Hematopoietic multipotent progenitor cell treated with erythropoietin and hydrocortisone succinate and interleukin-3 and kit ligand, for 15 days (in vitro differentiated cells): ENCODE data around the gene ARHGAP26.

Experiments used
- DNase-seq: peaks from one replicate; pipeline ENCODE4 v3.0.0-alpha.2; 2015; ENCODE audit warnings: low spot score

The ARHGAP26 gene

DNA sequence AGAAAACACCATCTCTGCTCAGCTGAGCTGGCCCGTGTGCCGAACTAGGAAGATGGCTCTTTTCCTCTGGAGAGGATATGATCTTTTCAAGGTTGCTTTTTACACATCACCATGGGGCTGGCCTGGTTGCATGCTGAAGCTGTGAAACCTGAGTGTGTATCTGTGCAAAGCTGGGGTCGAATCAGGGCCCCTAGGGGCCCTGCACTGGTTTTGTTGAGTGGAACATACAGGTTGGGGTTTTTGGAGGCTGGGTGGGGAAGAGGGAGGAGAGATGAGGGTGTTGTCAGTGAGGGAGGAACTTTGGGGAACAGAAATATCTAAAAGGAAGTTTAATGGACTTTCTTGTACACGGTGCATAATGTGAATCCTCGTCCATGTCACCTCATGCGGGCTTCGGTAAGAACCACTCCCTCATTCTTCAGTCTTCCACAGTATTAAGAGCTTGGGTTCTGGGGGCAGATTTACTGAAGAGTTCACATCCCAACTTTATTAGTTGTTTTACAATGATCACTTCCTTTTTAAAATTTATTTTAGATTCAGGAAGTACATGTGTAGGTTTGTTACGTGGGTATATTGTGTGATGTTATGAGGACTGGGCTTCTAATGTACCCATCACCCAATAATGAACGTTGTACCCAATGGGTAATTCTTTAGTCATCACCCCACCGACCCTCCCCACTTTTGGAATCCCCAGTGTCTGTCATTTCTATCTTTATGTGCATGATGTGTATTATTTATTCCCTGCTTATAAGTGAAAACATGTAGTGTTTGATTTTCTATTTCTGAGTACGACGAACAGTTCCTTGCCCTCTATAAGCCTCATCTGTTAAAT lies 395.1 kb downstream of the ARHGAP26 start:
- DNase-seq, result no peak

DNA sequence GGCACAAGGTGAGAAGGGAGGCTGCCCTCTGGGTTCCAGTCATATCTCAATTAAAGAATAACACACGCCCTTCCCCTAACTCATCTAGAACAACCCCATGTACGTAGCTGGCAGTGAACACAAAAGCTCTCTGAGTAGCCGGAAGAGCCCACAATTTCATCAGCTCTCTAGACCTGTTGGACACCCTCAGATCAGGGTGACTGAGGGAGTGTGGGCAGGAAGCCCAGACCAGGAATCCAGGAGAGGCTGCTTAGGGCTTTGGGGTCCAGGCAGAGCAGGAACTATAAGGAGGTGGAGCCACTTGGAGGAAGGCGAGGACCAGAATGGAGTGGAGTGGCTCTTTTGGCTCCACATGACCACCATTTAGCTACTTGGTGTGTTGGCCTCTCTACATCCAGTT lies 395.9 kb downstream of the ARHGAP26 start:
- no peak for DNase-seq

DNA sequence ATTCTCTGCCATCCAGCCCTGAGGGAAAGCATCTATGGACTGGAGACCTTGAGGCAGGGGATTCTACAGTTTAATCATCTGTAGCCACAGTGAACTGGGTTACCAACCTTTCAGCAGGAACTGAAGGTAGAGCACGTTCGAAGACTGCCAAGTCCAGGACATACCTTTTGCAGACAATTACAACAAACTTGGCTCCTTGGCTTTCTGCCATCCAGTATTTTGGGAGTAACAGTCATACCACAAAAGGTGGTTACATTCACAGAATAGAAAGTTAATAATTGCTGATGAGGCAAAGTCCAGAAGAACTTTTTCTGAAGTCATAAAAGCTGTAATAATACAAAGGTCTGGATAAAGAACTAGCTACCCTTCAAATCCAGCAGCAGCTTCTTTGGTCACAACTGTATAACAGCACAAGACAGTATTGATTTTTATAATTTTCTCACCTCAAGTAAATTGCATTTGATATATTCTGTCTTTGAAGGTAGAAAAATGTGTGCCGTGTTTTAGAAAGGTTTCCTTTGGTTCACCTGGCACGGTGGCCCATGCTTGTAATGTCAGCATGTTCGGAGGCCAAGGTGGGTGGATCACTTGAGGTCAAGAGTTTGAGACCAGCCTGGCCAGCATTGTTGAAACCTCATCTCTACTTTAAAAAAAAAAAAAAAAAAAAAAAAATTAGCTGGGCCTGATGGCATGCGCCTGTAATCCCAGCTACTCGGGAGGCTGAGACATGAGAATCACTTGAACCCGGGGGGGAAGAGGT lies 396.7 kb downstream of the ARHGAP26 start:
- no peak for DNase-seq

DNA sequence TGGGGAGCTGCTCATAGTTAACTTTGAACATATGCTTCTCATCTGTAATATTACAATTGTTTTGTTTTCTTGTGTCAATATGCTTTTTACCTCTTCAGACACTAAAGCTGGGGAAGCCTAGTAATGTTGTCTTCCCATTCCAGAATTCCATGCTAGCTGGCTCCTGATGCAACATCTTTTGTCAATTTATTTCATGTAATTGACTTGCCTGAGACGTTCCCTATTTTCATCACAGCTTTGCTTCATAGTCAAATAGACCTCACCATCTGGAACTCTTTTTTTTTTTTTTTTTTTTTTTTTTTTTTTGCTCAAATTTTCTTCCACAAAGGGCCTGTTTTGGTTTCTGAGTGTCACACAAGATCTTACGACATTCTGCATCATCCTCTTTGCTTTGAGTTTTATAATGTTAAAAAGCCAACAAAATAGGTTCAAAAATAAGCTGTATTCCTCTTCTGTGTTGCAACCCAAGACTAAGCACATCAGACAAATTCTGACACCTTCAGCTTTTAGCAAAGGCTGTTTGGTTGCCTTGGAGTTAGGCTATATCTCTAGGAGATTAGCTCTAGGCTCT lies 398.1 kb downstream of the ARHGAP26 start:
- DNase-seq, result no peak

DNA sequence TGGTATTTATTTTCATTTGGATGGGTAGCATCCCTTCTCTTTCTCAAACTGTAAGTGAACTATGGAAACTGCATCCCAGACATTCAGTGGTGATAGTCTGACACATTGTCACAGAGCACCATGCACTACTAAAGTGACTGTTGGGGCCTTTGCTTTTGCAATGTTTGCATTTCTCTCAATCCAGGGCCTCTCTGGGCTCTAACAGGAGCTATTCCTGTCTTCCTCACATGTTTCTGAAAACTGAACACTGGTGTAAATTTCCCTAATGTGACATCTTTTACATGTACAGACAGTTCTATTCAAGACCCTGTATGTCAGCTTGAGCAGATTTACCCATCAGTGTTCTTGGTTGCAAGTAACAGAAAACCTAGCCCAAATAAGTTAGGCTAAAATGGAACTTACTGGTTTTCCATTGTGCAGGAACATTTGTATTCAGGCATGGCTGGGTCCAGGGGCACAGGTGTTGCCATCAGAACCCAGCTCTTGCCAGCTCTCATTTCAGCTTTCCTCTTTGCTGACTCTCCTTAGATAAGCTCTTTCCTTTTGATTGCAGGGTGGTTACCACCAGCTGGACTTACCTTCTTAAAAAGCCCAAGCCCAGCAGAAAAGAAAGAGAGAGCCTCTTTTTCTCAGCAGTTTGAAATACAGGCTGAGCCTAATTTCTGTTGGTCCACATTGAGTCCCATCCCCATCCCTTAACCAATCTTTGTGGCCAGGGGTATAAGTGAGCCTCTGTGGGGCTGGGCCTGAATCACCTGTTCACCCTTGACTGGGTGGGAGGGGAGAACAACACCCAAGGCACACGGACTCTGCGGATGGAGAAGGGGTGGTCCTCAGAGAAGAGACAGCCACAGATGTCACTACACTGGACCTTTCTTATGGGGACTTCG lies 399.0 kb downstream of the ARHGAP26 start:
- no peak for DNase-seq

DNA sequence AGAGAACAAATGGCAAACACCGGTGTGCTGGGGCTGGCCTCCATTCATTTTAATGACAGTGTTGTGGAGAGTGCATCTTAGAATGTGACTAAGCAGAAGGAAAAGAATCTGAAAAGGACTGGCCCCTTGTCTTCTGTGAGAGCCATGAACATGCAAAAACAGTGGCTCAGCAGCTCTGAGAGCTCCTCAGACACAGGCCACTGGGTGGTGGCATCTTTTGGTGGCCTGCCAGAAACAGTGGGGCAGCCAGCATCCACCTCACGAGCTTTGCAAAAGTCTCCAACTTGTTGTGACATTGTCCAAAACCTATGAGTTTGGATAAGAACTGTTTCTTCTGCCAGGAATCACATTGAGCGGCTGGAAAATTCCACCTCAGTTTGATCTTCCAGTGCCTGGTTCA lies 399.9 kb downstream of the ARHGAP26 start:
- DNase-seq, result no peak

DNA sequence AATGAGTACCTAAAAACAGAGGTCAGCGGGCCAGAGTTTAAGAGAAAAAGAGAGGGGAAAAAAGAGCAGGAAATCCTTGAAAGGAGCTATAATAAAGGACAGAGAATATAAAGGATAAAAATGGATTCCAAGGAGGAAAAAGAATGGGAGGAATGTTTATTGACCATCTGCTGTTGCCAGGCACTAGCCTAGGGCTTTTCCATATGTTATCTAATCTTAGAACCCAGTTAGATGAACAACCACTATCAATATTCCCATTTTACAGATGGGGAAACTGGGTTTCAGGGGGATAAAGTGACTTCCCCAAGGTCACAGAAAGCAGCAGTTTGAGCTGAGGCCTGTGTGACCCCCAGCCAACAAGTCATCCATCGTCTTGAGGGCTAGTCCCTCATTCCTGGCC lies 400.8 kb downstream of the ARHGAP26 start:
- DNase-seq, result no peak

DNA sequence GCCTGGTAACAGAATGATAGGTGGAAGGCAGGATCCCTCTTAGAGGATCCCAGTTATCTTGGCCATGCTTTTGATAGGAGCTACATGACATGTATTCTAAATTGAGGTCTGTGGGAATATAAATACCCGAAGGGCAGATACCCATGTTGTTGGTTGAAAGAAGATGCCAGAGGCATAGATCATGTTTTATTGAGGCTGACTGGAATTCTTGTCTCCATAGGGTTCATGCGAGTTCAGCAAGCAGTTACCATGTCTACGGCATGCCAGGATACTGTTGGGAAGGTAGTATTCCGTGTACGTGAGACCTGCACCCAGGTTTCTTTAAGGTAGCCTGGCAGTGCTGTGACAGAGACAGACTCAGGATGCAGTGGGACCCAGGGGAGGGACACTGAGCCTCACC lies 402.6 kb downstream of the ARHGAP26 start:
- no peak for DNase-seq

DNA sequence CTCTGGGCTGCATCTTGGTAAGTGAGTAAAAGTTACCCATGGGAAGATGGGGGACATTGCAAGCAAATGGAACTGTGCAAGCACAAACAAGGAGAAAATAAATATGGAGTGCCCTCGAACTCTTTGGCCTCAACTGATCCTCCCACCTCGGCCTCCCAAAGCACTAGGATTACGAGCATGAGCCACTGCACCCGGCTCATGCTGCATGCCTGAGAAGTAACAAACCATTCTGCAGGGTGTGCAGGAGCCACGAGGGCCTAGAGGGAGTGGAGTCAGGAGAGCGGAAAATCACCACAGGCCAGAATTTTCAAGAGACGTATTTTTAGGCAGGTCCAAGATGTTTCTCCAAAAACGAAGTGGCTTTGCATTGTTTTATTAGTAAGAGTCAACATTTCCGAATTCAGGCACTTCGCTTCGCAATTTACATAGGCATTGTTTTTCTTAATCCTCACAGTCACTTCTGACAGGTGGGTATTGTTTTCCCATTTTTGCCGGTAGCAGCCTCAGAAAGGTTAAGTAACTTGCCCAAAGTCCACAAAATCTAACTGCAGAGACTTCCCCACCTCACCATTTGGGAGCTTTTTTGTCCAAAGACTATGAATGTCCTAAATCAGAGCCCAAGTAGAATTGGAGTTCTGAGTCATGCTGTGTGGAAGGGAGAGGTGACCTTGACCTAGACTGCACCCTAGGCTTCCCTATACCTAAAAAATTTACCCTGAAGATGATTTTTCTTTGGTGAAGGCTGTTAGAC lies 403.1 kb downstream of the ARHGAP26 start:
- DNase-seq, result no peak

DNA sequence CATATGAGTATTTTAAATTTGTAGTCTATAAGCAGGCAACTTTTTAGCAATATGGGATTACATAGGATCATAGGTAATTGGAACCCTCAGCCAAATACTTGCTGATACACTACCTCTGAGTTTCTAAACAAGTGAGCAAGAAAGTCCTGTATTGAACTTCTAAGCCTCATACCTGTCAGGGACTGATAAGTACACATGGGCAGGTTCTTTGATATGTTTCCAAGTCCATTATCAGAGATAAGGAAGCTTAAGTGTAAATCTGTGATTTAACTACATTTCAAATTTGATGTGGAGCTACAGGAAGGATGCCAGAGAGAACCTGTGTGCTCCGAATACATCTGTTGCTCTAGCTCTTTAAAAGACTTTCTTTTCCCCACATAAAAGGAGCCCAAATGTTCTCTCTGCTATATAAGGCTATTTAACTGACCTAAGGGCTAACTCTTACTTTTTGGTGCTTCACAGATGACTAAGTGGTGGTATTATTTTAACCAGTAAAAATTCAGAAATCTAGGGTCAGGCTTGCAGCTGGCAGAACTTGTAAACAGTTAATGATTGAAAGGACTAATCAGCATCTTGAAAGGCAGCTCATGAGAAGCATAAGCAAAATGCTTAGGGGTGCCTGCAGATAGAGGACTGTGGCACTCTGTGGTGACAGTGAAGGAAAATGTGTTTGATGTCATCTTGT lies 404.7 kb downstream of the ARHGAP26 start:
- DNase-seq, result no peak

DNA sequence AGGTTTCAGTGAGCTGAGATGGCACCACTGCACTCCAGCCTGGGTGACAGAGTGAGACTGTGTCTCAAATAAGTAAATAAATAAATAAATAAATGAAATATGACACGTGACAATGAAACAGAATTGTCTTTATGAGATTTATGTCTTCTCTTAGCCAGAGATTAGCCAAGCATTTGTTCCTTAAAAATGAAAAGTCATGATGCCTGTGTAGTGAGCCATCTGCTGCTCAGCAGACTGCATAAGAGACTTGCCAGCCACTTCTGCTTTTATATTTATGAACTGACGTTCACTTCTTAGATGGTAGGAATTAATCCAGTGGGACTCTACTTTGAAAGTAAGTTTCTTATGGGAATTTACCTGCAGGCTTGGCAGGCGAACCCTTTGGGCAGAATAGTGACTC lies 405.9 kb downstream of the ARHGAP26 start:
- no peak for DNase-seq

DNA sequence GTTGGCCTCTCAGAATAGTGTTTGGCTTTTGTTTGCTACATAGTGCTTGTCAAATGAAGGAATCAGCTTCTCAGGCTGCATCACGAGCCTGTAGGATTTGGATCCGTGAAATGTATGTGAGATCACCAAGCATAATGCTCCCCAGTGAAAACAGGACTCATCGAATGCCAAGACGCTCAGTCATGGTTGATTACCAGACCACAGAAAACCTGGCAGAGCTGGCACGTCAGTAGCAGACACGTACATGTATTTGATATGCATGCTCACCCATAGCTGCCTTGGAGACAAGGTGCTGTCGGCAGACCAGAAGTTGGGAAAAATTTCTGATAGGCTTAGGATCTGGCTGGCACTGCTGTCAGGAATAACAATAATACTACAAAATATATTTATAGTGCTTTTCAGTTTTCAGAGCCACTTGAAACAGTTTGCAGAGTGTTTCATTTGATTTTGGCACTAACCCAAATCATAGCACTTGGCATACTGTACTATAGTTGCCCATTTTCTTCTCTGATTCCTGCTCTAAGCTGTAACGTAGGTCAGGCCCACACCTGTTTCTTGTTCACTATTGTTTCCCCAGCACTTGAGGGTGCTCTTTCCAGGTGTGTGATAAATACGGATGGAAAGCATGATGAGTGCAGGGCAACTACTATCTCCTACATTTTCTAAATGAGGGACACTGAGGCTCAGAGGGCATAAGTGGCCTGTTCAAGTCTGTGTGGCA lies 407.2 kb downstream of the ARHGAP26 start:
- no peak for DNase-seq

DNA sequence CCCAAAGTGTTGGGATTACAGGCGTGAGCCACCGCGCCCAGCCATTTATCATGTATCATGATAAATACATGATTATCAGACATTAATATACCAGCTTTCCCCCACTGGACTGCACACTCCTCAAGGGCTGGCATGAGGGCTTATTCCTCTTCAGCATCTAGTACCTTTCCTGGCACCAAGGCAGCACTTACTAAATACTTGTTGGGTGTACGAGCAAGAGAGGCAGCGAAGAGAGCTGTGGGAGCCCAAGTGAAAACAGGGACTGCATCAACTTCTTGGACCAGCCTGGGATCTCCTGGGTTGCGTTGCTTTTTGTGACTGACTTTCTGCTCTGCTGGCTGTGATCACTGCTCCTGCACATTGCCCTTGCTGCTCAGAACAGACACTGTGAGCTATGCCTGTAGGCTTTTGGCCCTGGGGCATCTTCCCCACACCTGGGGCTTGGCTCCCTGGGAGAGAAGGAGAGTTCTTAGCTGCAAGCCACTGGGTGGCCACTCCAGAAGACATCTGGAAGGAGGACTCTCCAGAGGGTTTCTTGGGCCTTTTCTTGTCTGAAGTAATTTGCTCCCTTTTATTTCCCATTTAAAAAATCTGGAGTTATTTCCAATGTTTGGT lies 409.1 kb downstream of the ARHGAP26 start:
- DNase-seq, result no peak

DNA sequence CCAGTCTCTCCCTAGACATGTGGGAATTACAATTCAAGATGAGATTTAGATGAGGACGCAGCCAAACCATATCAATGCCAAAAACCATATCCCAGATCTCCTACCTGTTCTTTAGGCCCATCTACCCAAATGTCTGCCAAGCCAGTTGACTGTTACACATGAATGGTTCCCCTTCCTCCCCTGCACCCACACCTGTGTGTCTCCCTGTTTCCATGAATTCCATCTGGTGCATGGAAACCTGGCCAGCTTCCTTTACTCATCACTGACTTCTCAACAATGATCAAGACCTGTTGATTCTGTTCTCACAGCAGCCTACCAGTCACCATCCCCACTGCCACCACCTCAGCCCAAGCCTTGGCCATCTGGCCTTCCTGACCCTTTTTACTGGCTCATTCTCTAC lies 410.6 kb downstream of the ARHGAP26 start:
- no peak for DNase-seq

DNA sequence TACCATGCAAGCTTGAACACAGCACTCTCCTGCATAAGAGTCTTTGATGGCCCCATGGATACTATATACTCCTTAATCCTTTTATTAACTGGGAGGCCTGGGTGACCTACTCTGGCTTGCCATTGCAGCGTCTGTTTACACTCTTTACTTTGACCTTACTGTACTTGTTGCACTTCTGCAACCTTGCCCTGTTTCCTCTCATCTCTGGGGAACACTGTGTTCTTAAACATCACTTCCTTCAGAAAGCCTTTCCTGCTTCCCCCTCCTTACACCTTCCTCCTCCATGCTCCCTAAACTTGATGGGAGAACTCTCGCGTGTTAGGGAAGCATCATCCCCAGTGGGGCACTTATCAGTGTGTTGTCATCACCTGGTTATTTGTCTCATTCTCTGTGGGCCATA lies 411.0 kb downstream of the ARHGAP26 start:
- no peak for DNase-seq

DNA sequence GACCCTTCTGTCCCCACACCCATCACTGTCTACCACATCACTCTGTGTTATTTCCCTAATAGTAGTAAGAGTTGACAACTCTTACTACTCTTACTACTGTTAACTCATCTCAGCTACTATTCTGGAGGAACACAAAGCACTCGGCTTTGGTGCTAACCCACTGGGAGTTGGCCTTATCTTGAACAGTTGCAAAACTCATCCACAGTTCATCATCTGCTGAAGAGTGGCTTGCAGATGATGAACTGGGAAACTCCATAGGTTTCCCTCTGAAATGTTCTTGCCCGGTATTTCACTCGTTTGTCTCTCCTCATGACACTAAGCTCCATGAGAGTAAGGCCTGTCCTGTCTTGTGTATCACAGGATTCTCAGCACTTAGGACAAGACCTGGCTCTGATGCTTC lies 411.9 kb downstream of the ARHGAP26 start:
- no peak for DNase-seq

DNA sequence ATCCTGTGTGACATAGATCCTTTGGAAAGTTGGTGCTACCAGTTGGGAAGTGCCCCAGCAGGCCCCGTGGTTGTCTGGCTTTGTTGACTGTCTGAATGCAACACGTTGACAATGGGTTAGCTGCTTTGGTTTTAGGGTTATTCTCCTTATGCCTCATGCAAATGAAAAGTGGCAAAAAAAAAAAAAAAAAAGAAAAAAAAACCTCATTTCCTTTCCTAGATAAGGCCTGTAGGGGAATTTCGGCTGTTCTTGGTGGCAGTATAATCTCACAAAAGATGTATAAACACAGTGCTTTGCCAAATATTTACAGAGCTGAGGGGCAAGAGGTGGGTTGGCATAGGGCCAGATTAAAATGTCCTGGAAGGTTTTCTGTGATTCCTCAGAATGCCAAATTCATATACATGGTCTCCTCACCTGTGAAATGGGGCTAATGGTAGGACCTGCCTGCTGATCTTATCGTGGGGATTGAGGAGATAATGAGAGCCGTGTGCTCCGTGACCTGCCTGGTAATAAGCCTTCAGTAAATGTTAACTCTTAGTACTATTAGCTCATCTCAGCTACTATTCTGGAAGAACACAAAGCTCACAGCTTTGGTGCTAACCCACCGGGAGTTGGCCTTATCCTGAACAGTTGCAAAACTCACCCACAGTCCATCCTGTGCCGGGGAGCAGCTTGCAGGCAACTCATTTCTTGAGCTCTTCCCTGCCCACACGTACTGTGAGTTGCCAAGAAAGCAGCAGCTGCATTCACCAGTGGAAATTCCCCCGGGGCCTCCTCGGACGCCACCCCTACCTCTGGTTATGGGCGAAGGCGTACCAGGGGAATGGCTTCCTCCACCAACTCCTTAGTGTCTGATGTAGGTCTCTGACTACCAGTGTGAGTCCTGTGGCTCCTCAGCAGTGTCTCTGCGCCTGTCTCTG lies 413.0 kb downstream of the ARHGAP26 start:
- no peak for DNase-seq

DNA sequence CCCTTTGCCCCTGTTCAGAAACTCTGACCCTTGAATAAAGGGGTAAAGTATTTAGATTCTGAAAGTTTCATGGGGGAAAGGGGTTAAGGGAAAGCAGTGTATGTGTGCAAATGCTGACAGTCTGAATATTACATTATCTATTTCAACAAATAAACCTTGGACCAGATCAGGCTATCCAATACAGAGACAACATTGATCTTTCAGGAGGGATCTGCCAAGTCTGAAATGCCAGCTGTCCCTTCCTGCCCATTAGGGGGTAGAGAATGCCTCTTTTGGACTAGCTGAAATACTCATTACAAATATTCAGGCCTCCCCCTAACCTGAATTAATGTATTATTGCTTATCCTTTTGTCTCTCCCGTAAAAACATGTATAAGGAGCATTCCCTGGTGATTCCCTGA lies 413.8 kb downstream of the ARHGAP26 start:
- DNase-seq, result no peak

DNA sequence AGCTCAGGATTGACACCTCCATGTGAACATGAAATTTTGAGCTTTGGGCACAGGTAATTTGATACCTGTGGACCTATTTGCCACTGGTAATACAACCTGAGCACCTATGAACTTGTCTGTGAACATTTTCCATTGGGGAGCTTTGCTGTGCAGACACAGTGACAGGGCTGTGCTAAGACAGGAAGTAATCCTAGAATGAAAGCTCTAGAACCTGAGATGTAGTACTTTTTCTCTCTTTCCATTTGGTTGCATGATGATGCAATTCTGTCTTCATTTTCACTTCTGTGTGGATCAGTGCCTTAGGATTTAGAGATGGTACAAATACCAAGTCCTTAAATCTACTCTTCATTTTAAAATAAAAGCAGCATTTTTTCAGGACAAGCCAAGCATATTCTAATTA lies 416.4 kb downstream of the ARHGAP26 start:
- no peak for DNase-seq
